NCI-H524 treated with DMSO at 0.1 percent for 48 hours (cell line): Measurements from ENCODE around the gene IRX2.

Source experiments
- DNase-seq: peaks from one replicate; lab custom pipeline; 2025; lab: John Stamatoyannopoulos, UW

IRX2 gene

DNA sequence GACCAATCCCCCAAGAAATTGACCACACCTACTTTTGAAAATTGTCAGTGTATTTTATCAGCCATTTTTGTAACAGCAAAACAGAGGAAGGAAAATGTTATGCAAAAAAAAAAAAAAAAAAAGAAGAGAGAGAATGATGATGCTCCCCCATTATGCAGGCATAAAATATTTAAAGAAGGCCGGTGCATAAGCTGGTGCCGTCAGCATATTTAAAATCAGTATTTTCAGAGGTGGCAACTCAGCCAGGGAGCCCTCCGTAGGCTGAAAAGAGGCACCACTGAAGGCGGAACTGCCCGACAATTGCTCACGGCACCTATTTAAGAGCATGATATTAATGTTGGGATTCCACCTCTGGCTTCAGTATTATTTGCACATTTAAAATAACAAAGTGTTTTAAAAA is 33.4 kb downstream of the IRX2 start:
- no peak for DNase-seq

DNA sequence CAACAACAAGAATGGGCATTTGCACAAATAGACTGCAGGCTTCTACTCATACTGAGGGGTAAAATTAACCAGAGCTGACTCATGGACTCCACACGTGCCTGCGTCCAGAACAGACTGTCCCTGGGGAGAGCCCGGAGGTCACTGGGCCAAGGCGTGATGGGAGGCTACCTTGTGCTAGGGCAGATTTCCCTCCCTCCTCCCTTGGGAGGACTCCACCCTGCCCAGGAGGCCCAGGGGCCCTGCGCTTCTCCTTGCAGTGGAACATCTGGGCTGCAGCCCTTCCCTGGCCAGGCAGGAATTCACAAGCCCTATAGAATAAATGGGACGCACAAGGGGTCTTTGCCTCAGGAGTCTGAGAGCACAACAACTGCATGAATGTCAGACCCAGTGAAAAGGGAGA is 35.6 kb downstream of the IRX2 start:
- no peak for DNase-seq

DNA sequence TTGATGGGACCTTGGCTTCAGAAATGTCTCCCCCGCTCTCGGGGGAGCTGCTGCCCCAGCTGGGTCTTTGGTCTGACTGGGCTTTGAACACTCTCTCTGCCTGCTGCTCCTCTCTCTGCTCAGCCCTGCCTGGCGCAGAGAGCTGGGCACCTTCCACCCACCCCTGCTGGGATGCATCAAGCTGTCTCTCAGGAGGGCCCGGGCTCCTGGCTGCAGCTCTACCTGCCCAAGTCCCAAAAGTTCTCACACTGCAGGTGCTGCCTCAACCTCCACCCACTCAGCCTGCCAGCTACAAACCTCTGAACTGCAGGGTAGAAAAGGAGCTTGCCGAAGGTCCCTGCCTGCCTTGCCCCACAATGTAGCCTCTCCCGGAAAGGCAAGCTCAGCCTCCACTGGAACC is 36.7 kb downstream of the IRX2 start:
- no peak for DNase-seq

DNA sequence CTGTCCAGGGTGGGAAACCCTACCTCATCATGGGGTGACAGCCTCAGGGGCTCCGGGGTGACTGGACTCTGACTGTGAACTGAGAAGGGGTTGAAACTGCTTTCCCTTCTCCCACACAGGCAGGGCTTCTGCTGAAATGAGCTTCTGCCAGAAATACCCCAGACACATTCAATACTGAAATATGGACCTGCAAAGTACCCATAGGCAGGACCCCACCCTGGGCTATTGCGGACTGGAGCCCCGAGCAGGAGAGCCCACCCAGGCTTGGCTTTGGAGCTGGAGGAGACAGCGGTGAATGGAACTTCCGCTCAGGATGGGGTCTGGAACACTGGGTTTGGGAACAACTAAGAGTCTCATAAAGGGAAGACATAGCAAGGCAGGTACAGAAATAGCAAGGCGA is 37.5 kb downstream of the IRX2 start:
- DNase-seq: no peak

DNA sequence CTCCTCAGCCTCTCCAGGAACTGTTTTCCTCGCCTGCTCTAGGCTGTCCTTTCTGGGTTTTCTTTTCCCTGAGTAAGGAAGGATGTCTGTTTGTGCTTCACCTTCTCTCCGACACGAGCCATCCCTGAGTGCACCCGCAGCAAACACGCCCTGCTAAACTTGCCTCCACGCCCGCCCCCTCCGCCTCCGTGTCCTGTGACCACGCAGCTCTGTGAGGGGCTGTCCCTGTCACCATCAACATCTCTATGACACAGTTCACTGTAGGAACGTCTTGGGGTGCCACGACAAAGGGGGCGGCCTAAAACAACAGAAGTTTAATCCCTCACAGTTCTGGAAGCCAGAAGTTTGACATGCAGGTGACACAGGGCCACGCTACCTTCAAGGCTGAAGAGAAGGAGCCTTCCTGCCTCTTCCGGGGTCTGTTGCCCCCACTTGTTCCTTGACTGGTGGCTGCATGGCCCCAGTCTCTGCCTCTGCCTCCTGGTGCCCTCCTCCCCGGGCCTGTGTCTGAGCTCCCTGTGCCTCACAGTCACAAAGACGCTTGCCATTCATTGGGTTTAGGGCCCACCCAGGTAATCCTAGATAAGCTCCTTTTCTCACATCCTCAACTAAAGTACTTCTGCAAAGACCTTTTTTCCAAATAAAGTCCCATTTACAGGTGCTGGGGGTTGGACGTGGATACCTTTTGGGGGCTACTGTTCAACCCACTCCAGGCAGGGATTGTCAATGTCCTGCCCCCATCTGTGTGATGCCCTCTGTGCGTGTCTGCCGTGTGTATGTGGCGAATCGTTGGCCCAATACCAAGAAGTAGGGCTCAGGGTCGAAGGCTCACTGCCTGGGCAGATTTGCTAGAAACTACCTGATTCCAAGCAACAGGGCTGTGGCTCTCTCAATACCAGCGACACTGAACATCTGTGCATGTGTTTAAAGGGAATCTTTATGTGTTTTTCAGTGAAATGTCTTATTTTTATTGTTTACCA is 39.7 kb downstream of the IRX2 start:
- DNase-seq: no peak

DNA sequence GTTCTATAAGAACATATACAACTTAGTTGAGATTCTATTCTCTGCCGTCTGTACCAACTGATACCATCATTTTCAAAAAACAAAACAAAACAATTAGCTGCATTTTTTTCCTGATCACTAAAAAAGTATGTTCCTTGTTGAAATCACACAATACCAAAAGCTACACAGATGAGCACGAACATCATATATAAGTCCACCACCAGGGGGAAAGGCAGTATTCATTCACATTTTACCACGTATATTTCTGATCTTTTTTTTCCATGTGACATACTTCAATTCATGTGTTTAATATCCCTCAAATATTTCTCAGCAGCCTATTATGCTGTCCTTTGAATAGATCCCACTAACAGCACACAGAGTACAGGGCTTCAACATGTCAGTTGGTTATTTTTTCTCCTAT is 40.6 kb downstream of the IRX2 start:
- no peak for DNase-seq

DNA sequence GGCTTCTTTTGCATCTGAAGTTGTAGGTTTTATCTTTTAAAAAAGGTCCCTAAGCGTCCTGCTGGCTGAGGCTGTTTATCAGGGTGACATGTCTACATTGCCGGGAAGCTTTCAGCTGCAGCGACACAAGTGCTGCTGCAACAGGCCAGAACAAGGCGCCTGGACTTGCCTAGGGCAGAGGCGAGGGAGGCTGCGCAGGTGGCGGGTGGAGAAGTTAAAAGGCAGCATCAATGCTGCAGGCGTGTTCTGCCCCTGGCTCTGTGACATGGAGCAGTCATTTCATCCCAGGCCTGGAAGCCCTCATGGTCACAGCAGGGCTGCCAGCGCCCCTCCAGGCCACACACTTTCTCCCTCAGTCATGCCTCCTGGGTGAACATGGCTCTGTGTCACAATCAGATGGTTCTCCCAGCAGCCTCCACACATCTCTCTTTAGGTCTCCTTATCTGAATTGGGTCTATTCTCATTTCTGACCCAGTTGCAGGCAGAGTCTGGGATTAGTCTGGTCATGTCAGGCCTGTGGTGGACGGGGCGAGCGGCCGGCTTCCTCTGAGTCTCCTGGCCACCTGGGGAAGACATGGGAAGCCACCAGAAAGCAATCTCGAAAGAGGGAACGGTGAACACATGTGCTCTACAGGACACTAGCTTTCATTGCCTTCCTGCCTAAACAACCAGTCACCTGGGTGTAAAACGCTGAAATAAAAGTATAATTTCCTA is 41.3 kb downstream of the IRX2 start:
- no peak for DNase-seq

DNA sequence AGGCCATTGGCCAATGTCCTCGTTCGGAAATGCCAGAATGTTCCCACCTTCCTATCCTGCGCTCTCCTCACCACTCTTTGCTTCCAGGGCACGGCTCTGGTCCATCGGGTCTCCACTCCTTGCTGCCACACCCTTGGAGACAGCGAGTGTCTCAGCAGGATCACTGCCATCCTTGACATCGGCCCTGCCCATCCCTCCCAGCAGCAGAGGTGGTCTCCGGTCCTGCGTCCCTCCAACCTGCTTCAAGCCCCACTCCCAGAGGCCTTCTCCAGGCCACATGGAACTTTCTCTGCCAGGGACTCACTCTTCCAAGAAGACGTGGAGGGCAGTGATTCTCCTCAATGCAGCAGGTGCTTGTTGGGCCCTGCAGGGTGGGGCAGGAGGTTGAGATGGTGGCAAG is 42.7 kb downstream of the IRX2 start:
- no peak for DNase-seq

DNA sequence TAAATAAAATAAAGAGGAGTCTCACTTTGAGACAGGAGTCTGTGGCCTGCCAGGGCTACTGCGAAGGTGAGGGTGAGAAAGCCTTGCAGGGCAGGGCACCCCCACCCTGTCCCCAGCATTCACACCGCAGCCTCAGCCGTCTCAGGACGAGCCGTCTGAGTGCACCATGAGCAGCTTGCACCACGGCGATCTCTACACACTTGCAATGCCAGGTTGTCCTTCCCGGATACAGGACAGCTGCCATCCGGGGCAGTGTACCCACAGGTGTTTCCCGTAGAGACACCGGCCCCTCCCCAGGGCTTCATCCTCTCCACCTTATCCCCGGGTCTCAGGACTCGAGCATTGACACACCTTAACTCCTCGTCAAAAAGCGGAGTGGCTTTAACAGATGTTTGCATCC is 43.3 kb downstream of the IRX2 start:
- no peak for DNase-seq

DNA sequence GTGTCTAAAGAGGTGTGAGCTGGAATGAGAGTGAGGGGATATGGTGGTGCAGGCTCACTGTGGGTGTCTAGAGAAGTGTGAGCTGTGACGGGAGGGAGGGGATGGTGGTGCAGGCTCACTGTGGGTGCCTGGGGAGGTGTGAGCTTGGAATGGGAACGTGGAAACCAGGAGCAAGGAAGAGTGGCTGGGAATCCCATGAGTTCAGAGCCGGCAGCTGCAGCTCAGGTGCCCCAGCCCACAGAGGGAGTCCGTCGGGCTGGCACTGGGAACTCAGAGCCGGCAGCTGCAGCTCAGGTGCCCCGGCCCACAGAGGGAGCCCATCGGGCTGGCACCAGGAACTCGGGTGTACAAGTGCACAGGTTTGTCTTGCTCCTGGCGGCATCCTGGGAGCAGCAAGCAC is 45.6 kb downstream of the IRX2 start:
- DNase-seq: no peak

DNA sequence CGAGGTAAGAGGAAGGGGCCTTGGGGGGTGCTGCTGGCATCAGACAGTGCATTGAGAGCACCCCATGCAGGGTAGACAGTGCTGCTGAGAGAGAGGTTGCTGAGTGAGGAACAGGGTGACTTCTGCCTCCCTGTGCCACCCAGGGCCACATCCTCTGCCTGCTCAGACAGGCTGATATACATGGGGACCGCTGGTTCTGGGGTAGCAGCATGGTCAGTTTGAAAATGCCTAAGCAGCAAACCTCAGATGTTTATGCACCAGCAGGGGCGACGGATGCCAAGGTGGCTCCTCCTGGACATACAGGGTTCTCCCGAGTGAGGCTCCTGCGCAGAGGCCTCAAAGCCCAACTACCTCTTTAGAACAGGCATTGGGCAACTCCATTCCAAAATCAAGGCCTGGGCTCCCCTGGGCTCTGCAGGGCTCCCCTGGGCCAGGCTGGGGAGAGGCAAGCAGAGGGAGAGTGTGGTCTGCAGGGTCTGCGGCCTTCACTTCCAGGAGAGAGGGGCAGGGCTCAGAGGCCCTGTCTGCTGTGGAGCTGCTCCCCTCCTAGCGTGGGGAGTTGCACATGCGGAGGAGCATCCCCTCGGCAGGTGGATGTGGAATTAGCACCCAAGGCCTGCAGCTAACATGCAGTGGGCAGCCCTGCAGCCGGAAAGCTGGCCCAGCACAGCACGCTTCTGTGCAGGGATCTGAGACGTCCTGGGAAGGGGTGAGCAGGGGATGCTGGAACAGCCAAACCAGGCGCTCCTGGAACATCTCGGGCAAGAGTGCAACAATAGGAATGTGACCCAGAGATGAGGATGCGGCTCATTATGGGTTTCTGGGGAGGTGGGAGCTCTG is 46.5 kb downstream of the IRX2 start:
- DNase-seq: no peak

DNA sequence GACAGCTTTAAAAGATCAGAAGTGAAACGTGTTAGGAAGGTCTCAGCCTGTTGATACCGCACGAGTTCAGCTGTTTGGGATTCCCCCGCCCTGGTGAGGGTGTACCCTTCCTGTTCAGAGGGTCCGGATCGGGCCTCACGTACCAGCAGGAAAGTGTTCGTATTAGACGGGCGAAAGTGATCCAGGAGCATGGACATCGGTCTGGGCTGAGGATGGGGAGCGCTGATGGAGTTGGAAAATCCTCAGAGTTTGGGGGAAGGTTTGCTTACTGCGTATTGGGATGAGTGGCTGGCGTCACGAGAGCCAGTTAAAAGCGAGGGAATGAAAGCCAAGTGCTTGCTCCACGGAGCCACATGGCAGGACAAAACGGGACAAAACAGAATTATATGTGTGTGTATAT is 47.4 kb downstream of the IRX2 start:
- no peak for DNase-seq

DNA sequence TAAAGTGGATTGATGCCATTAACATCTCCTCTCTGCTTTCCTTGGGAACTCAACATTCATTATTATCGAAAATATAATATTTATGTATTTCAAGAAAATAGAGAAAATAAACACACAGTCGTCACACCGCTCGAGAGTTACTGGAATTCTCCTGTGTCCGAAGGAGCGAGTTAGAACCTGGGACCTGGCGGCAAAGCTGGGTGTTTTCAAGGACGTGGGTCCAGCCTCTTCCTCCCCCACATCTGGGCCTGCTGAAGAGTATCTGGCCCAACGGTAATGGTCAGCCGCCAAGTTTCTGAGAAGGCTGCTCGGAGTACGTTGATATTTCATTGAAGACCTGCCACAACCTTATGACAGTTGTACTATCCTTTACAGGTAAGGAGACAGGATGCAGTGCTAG is 47.9 kb downstream of the IRX2 start:
- DNase-seq: no peak

DNA sequence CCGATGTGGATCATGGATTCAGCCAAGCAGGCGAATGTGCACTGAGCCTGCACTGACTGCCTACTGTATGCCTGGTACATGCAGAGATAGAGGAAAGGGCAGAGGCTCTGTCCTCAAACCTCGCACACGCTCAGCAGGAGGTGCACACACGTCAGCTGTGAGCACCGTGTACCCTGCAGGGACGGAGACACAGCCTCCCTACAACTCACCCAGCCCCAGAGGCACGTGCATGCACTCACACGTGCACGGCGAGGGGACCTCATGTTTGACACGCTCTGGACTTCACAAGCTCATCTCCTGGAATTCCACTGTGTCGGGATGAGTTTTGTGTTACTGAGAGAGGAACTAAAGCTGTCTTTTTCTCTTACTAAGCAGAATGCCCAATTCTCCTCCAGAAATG is 48.4 kb downstream of the IRX2 start:
- DNase-seq: no peak

DNA sequence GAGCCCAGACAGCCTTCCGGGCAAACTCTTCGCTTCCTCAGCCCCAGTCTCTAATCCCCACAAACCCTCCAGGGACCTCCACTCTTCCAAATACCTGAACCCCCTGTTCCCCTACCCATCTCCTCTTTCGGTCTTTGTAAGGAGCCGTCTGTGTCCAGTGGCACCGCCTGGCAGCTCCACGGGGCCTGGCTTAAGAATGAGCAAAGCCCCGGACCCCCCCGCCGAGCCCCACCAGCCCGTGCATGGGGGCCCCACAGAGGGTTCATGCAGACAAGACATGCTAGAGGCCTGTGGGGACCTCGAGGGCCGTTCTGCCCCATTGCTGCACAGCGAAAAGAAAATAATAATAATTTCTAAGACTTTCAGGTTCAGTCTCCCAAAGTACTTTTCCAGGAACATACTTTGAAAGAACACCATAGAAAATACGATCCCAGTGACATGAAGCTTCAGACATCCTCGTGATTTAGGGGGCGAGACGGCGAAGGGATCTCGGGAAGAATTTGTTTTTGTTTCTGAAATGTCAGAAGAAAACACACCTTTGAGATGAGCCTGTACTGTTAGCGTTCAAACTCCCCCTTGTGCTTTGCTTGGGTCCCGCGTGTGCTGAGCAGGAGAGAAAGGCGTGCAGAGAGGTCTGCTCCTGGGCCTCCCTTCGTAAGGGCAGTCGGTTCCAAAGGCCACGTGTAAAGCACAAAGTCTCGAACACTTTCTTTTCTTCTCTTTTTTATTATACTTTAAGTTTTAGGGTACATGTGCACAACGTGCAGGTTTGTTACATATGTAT is 49.2 kb downstream of the IRX2 start:
- DNase-seq: no peak

DNA sequence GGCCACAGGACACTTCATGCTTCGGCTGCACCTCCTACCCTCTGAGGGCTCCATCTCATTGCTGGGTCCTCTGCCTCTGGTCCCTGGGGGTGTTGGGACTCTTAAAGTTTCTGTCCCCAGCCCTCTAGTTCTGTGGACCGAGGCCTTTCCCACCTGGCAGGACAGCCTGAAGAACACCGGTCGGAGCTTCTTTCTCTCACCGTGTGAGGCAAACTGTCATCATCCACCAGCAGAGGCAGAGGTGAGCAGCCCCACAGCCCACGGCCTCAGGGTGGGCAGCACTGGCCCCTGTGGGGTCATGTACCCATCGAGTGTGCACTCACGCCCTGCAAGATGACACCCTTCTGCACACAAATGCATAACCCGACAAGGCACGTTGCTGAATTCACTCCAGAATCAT is 49.9 kb downstream of the IRX2 start:
- no peak for DNase-seq

DNA sequence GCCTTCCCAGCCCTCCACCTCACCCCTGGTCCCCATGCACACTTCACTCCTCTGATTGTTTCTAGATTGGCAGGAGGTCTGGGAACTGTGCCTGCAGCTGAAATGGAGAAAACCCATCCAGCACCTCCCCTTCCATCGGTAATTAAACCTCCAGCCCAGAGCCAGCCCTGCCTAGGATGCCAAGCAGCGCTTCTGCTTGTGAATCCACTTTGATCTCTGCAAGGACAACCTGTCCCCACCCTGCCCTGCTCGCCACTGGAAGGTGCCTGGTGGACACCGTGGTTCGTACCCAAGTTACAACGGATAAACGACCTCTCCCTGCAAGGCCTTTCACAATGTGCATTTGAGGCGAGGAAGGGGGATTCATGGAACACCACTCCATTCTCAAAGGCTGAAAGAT is 50.6 kb downstream of the IRX2 start:
- no peak for DNase-seq

DNA sequence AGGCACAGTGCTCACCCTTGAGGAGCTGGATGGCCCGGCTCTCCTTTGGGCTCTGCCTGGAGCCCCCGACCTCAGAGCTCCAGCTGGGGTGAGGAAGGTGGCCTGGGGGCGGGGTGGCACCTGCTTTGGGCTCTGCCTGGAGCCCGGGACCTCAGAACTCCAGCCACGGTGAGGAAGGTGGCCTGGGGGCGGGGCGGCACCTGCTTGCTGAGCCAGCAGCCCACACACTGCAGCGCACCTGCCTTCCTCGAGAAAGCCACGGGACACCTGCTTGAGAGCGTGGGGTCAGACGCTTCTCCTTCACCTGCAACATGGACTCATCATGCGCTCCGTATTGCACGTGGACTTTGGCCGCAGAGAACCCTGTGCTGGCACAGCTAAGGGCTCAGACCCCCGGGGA is 51.8 kb downstream of the IRX2 start:
- no peak for DNase-seq

DNA sequence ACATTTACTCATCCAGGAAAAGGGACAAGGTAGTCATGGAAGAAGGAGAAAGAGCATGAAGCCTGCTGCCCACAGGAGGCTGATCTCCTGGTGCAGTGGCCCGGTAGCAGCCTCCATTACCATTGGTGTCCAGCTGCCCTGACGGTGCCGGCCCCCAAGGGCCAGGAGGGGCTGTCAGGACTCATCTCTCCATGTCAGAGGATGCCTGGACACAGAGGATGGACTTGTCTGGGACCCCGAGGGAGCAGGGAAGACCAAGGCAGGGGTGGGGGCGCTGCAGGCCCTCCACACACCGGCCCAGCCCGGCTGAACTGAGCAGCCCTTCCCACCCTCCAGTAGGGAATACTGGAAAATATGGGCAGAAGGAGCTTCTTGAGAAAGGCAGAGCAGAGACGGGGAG is 52.2 kb downstream of the IRX2 start:
- DNase-seq: no peak

DNA sequence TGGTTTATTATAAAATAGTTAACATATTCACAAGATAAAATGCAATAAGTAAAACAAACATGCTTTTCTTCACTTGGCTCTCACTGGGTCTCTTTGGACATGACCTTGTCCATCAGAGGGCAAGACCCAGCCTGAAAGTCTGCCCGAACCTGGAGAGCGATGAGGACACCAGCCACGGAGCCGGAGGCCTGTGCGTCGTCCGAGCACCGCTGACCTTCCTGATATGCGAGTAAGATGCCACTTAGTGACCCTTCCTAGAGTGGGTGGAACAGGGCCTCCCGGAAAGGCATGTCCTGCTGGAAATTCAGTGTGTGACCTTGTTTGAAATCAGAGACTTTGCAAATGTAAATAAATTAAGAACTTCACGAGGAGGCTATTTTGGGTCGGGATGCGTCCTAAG is 52.9 kb downstream of the IRX2 start:
- DNase-seq: no peak

DNA sequence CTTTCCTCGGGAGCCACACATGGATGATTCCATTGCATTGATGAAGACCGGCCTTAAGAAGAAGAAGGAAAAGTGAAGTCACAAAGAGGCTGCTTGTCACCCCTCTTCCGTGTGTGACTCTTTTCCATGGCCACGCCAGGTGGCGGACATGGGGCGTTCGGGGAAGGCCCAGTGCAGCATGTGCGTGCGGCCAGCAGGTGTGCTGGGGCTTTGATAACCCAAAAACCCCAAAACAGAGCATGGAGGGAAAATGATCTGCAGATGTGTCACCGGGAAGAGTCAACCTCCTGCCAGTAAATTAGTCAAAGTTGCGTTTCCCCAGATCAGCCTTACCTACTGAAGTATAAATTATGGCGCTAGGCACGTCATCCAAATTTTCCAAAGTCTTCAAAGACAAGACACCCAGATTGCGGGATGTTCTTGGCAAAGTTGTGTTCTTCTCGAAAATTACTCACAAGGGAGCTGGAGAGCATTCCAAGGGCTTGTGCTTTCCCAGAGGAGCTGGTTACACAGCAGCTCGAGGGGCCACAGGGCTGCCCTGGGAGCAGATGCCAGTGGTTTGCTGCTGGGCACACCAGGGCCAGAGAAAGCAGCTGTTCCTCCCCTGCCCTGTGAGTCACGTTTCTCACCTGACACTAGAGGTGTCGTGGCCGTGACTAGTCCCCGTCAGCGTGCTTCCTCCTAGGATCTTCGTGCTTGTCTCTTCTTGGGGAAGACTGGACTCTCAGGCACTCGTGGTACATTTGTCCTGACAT is 53.9 kb downstream of the IRX2 start:
- no peak for DNase-seq
